Right forelimb (tissue), 1 donor: ENCODE data around the gene SRP68.
"Not testable (repeated sequence)": the region's sequence is repeated elsewhere in the genome, so short reads cannot be mapped to it uniquely, and the experiment has no call there.

Source experiments
- DNase-seq: peaks from one replicate; pipeline ENCODE4 v3.0.0-alpha.2; 2018

SRP68 gene

DNA sequence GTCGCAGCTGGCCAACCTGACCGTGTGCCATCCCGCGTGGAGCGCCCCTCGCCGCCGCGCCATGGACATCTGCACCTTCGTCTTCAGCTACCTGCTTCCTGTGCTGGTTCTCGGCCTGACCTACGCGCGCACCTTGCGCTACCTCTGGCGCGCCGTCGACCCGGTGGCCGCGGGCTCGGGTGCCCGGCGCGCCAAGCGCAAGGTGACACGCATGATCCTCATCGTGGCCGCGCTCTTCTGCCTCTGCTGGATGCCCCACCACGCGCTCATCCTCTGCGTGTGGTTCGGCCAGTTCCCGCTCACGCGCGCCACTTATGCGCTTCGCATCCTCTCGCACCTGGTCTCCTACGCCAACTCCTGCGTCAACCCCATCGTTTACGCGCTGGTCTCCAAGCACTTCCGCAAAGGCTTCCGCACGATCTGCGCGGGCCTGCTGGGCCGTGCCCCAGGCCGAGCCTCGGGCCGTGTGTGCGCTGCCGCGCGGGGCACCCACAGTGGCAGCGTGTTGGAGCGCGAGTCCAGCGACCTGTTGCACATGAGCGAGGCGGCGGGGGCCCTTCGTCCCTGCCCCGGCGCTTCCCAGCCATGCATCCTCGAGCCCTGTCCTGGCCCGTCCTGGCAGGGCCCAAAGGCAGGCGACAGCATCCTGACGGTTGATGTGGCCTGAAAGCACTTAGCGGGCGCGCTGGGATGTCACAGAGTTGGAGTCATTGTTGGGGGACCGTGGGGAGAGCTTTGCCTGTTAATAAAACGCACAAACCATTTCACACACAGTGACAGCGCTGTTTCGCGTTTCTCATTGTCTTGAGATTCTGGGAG is 4.7 kb upstream of the SRP68 start:
- DNase-seq: no peak

DNA sequence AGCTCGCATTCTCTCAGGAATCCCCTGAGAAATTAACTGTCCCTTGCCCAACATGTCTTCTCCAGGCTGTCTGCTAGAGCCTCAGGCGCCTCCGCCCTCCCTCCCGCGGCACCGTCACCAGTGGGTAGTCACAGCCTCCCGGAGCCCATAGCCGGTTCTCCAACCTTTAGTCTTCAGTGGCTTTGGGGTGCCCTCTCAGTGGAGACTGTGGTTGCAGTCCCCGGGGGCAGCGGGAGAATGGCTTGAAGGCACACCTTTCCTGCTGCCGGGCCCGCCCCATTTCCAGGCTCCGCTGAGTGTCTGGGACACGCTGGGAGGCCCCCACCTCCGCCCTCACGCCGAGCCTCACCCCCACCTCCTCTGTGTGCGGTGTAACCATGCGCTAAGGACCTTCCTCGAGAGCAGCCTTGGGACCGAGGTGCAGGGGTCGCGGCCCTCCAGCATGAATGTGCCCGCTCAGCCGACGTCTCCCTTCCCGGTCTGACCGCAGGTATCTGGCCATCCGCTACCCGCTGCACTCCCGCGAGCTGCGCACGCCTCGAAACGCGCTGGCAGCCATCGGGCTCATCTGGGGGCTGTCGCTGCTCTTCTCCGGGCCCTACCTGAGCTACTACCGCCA is 3.9 kb upstream of the SRP68 start:
- DNase-seq: no peak

DNA sequence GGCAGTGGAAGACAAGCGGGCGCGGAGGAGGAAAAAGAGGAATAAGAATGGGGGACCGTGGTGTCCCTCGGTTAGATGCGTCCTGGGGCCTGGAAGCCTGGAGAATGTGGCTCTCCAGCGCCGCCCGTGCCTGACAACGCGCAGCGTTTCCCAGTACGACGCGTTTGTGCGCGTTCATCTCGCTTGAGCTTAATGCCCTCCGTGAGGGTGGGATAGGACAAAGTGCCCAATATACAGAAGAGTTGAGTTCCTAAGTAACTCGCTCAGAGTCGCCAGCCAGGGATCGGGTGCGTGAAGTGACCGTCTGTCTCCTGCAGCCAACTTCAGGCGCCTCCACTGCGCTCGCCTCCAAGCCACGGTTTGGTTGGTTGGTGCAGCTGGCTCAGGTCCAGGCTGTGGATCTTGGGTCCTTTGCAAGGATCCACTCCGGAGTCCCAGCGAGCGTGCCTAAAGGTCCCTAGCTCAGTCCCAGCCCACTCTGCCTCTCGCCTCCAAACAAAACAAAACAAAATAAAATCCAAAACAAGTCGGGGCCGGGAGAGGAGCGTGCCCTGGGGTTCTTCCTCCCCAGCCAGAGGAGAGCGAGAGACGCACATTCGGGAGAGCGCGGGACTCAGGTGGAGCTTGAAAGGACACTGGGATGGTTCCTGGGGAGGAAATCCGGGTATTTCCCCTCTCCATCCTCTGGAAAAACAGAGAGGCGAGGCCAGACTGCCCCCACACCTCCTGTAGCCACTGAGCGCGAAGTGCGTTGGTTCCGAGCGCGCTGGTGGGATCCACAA is 3.2 kb upstream of the SRP68 start:
- no peak for DNase-seq

DNA sequence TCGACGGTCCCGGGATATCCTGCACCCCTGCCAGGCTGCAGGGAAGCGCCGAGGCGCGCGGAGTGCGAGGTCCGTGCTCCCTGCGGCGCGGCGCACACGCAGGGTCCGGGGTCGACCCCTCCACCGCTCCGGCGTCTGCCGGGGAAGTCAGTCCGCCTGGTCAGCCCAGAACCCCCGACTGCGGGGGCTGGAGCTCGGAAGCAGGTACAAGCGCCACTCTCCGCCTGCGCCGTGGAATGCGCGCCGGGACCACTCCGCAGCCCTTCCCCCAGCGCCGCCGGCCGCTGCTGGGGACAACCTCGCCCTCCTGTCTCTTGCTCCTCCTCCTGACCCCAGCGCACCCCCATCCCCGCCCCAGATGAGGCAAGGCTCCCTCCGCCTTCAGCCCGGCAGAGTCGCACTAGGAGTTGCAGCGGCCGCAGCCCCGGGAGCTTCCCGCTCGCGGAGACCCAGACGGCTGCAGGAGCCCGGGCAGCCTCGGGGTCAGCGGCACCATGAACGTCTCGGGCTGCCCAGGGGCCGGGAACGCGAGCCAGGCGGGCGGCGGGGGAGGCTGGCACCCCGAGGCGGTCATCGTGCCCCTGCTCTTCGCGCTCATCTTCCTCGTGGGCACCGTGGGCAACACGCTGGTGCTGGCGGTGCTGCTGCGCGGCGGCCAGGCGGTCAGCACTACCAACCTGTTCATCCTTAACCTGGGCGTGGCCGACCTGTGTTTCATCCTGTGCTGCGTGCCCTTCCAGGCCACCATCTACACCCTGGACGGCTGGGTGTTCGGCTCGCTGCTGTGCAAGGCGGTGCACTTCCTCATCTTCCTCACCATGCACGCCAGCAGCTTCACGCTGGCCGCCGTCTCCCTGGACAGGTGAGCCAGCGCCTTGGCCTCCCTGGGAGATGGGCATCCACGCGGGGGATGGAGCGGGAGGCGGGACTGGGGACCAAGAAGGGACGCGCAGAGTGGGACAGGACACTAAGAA is 2.4 kb upstream of the SRP68 start, which contains the start of gene GALR2:
Gene GALR2, plus strand, starts transcription at position 392 of the 974 bp plus-strand sequence. Its CDS starts 103 bp downstream, at position 495.
- DNase-seq: no peak

DNA sequence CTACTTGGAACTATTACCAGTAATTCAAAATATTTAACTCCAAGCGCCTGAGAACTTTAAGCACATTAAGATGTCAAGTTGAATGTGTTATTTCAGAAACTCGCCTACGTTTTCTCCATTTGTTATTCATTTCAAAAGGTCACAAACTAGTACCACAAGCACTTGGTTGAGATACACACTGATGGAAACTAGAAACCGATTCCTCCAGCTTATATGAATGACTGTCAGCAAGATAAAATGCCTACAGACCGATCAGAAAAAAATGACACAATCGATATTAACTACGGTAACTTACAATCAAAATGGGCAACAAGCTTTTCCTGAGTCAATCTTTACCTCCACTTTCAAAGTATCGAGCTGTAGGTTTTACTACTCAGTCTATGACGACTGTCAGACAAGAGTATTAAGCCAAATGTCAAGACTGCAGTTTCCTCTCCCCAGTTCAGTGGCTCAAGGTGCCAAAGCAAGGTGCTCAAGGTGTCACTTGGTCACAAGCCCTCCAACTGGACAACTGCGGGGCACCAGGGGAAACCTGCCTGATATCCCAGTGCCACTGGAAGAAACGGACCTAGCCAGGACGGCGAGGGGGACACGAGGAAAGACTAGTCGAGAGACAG is 678 bp downstream of the SRP68 start:
- DNase-seq: no peak

DNA sequence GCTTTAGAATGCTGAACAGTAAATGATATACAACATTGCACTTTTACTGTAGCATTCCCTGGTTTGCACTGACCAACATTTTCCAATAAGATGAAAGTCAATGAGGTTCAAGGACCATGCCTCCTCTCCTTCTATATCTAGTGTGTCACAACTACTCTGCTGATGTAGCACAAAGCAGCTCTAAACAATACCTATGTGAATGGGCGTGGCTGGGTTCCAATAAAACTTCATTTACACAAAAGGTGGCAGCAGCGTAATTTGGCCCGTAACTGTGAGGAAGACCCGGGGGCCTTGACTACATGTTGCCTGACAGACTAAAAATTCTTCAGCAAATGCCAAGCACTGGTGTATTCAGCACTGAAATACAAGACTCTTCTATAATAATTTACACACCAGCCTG is 6.5 kb downstream of the SRP68 start:
- no peak for DNase-seq

DNA sequence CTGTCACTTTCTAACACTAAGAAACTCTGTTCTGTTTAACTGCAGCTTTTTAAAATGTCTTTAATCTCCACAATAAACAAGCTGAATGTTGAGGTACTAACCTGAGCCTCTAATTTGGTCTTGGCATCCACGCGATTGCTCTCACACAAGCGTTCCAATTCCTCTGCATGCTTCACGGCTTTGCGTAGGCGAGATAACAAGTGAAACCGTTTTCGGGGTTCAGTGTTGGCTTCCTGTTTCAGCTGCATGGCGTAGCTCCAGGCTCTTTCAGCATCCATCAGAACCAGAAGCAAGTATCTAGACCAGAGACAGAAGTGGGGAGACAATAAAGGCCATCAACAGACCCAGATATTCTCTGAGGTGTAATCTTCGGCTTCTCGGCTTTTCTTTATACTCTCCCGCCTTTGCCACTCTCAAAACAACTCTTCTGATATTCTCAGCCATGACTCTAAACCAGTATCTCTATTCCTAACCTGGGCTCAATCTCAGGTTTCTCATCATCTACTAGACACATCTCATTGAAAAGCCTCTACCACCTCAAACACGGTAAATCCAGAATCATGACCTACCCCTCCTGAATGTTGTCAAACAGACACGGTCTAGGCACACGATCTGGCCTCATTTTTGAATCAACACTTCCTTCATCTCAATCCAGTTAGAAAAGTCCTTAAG is 8.3 kb downstream of the SRP68 start:
- no peak for DNase-seq

DNA sequence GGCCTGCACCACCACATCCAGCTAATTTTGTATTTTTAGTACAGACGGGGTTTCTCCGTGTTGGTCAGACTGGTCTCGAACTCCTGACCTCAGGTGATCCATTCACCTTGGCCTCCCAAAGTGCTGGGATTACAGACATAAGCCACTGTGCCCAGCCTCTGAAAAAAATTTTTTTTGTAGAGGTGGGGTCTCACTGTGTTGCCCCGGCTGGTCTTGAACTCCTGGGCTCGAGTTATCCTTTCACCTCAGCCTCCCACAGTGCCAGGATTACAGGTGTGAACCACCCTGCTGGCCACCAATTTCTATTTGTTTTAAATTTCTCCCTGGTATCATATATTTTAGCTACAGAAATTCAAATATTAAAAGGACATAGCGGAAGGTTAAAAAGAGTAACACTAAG is 14.1 kb downstream of the SRP68 start:
- not testable (repeated sequence) for DNase-seq

DNA sequence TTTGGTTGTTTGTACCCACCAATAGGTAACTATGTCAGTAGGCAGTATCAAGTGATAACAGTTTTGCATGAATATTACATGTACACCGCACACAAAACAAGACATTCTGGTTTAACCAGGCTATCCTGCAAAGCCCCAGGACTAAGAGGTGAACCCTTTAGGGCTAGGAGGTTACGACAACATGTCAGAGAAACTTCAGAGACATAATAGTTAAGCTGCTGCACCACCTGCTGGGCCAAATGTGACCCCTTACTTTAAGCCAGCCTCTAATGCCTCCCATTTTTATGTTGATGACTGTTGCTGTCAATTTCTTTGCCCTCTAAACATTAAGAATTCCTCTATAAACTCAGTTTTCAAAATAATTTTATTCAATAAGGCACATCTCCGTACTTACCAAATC is 15.4 kb downstream of the SRP68 start:
- no peak for DNase-seq

DNA sequence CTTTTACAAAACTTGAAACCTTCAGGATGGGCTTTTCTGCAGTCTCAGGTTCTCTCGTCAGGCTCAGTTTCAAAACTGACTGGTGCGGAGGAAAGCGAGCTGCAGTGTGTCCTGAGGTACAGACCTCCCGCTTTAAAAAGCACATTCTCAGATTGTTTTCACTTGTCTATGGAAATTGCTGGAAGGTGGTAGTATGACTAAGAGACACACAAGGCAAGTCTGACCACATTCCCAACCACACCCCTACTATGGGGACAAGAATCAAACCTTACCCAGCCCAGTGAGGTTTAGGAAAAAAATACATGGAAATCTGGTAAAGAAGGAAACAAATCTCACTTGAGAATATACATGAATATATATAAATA is 18.2 kb downstream of the SRP68 start:
- DNase-seq: no peak

DNA sequence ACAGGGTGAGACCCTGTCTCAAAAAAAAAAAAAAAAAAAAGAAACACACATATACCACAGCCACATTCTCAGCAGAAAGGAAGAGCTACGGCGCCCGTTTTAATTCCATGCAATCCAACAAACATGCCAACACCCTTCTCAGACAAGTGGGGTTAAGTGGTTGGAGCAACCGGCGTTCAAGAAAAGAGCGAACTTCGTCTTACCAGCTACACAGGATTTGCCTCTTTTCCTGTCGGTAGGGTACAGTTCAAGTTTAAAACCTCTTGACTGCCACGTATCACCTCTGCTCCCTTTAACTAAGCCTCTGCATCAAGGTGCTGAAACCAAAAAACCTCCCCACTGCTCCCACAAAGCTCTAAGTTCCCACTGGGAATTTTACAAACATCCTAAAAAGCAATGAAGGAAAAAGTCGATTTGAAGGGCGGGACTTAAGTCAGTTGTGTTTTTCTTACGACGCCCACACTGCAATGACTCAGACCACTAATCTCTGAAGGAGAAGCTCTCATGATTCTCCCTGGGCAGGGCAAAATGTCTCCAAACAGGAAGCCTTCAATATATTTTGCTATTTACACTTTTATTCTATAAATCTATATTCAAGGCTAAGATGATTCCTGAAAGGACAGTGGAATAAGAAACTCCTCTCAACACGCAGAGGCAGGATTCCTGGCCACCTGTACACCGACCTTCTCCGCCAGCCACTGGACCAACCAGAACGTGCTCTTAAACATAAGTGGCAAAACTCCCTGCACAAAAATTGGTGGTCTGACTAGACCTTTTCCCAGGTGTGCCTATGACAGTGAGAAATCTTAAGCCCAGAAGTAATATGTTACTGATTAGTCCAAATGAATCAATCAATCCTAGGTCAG is 18.8 kb downstream of the SRP68 start:
- DNase-seq: no peak

DNA sequence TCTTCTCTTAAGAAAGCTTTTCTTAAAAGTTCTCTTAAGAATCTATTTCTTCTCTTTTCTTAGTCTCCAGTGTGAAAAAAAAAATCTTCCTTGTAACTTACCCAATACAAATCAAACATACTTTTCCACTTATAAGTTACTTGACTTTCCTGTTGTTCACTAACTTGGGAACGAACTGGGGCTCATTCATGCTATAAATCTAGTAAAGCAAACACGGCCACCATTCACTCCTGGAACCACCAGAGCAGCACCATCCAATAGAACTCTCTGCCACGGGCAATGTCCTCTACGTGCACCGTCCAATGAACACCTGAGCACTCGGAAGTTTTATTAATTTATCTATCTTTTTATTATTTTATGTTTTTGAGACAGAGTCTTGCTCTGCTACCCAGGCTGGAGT is 20.8 kb downstream of the SRP68 start:
- DNase-seq: no peak

DNA sequence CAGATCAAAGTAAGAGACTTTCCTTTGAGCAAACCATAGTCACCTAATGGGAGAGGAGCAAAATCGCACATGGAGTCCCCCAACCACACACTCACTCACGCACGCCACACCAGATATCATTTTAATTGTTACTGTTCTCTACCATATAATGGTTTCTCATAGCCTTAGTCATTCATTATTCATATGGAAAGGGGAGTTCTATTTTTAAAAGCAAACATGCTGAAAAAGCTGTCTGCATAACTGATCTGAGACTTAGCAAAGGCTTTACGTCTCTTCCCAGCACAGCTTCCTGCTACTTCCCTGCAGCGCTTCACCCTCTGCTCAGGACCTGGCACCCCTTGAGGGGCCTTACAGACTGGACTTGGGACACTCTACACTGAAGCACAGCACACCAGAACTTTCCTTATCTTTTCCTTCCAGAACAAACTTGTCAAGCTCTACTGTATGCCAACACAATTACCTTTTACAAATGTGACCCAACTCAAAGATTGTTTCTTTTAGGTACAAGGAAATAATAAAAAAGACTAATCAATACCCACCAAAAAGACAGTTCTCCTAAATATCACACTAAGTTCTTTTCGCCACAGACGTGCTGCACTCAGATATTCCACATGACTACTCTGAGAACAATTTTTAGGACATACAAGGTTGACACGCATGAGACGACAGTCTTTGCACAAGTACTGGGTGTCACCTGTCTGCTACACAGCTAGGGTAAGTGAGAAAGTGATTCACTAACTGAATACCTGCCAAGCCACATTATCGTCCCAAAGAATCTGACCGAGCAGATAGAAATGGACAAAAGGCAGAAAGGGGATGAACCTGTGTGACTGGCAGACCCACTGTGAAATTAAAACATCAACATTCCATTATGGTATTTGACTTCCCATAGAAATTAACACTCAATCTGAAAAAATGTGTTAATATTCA is 21.5 kb downstream of the SRP68 start:
- no peak for DNase-seq

DNA sequence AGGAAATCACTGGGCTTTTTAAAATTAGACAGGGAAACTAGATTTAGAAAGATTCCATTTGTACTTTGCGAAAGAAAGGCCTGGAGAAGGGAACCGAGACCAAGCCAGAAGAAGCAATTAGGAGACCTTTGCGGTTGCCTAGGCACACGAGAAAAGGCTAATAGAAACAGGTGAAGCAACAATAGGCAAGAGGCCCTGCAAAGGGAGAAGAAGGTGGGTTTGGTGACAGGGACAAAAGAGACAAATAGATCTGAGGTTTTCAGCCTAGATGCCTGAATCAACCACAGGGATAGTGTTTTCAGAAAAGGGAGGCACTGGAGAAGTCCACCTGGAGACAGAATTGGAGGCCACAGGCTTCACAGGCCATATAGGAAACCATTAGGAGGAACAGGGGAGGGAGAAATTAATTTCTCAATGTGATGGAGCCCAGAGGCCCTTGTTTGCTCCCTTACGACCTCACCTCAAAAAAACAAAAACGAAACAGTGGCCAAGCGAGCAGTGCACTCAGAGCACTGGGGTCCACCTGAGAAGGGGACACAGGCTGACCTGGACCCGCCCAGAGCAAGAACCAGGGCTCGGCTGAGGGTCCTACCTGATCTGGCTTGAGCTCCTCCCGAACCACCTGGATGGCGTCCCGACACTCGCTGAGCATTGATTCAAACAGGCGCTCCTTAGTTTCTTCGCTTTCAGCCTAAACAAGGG is 22.3 kb downstream of the SRP68 start:
- DNase-seq: no peak

DNA sequence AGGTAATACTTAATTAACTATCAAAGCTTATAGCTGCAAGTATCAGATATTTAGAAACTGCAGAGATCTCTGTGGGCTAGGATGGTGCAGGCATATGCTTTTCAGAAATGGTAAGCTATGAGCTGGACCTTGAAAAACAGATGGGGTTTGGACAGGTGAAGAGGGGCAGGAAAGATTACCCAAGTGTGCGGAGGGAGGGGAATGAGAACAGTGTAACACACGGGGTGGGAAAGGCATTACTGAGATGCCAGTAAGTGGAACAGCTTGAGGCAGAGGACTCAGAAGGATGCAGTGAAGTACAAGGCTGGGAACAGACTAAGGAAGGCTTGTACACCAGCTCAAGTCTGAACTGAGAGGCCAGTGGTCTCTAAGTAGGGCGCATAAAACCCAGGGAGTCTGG is 23.1 kb downstream of the SRP68 start:
- no peak for DNase-seq

DNA sequence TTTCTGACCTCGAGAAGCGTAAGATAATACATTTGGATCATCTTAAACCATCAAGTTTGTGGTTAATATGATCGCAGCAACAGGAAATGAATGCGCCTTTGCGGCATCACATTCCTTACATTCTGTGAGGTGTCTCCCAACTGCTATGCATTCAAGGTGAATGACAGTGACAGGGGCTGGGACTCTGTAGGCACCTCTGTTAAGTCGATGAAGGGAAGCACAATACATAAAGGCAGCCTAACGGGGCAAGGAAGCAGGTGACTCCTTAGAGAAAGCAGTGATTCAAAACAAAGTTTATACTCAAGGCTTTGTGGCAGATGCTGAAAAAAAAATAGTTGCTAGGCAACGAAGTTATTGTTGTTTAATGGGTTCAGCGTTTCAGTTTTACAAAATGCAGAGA is 23.6 kb downstream of the SRP68 start:
- no peak for DNase-seq

DNA sequence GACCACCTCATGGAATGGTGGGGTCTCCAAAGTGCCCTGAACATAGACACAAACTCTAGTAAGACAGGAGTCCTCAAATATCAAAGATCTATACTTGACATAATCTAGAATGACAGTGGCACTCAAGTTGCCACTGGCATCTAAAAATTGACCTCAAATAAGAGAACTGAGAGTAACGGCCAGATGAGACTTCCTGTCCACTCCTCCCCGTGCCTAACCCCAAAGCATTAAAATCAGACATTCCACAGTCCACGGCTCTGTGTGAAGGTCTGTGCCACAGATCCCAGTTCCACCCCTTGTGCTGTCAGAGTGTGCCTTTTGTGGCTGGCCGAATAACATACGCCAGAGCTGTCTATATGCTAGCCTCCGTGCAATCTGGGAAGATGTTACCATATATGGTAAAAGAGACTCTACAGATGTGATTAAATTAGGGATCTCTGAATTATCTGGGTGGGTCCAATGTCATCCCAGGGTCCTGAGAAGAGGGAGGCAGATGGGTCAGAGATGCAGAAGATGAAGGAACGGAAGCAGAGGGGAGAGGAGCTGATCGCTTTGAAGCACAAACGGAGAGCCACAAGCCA is 24.2 kb downstream of the SRP68 start:
- DNase-seq: no peak

DNA sequence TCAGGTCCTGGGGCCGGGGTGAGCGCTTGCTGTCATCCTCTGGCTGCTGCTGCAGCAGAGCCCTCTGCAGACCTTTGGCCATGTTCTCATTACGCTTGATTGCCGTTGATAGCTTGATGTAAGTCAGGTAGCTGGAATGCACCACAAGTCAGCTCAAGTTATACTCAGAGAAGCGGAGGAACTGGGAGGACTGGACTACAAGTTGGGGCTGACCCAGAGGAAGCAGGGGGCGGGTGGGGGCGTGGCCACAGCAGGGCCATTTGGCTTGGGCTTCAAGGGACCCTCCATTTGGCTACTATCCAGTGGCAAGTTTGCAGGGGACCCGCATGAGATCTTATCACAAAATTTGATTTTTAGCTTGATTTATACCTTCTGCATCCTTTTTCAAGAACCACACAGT is 26.3 kb downstream of the SRP68 start:
- DNase-seq: no peak
